ENCODE measurements around the gene HAGHL. TPM values are rescaled to one million over a fixed set of nuclear protein-coding genes. Genes with fewer than 3 reads are reported as not detected.

HAGHL gene
- total RNA-seq, 1 donor: 10.6 TPM

DNA sequence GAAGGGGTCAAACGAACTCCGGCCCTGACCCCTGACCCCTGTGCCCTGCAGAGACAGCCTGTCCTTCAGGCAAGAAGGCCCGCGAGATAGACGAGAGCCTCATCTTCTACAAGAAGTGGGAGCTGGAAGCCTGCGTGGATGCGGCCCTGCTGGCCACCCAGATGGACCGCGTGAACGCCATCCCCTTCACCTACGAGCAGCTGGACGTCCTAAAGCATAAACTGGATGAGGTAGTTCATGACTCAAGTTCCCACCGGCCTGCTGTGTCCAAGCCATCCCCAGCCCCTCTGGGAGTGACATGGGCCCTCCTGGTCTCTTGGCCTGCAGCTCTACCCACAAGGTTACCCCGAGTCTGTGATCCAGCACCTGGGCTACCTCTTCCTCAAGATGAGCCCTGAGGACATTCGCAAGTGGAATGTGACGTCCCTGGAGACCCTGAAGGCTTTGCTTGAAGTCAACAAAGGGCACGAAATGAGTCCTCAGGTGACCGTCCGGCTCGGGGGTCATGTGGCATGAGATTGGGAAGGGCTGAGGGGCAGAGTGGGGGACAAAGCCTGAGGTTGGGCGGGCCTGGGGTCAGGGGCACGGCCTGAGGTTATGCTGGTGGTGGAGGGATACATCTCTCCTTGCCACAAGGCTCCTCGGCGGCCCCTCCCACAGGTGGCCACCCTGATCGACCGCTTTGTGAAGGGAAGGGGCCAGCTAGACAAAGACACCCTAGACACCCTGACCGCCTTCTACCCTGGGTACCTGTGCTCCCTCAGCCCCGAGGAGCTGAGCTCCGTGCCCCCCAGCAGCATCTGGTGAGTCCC is 39.3 kb downstream of the HAGHL start:
- no peak overlapping the region for H3K4me3 ChIP-seq (ENCODE audit: low read depth, low read length)
- DNase-seq (ENCODE audit: low read depth): no peak

GRCh38 chr16:766820-767640 is 40.1 kb downstream of the HAGHL start:
- TF ChIP-seq, protein P1, sequence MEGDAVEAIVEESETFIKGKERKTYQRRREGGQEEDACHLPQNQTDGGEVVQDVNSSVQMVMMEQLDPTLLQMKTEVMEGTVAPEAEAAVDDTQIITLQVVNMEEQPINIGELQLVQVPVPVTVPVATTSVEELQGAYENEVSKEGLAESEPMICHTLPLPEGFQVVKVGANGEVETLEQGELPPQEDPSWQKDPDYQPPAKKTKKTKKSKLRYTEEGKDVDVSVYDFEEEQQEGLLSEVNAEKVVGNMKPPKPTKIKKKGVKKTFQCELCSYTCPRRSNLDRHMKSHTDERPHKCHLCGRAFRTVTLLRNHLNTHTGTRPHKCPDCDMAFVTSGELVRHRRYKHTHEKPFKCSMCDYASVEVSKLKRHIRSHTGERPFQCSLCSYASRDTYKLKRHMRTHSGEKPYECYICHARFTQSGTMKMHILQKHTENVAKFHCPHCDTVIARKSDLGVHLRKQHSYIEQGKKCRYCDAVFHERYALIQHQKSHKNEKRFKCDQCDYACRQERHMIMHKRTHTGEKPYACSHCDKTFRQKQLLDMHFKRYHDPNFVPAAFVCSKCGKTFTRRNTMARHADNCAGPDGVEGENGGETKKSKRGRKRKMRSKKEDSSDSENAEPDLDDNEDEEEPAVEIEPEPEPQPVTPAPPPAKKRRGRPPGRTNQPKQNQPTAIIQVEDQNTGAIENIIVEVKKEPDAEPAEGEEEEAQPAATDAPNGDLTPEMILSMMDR (IDR thresholded peaks at IDR 0.05; ENCODE audit: insufficient read depth, low read length): no peak
- no peak overlapping the region for H3K4me3 ChIP-seq (ENCODE audit: low read depth, low read length)
- DNase-seq (ENCODE audit: low read depth): no peak

More for the DNA sequence above, 39.3 kb downstream of the HAGHL start:
- TF ChIP-seq, protein P1 (IDR thresholded peaks at IDR 0.05; ENCODE audit: insufficient read depth, low read length): no peak

GRCh38 chr16:767743-768235 is 40.9 kb downstream of the HAGHL start:
- H3K4me3 ChIP-seq (ENCODE audit: low read depth, low read length): no peak overlapping the region
- TF ChIP-seq, protein P1 (IDR thresholded peaks at IDR 0.05; ENCODE audit: insufficient read depth, low read length): no peak
- no peak for DNase-seq (ENCODE audit: low read depth)

DNA sequence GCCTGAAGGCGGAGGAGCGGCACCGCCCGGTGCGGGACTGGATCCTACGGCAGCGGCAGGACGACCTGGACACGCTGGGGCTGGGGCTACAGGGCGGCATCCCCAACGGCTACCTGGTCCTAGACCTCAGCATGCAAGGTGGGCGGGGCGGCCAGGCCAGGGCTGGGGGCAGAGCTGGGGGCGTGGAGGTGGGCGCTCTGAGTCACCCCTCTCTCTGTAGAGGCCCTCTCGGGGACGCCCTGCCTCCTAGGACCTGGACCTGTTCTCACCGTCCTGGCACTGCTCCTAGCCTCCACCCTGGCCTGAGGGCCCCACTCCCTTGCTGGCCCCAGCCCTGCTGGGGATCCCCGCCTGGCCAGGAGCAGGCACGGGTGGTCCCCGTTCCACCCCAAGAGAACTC is 41.5 kb downstream of the HAGHL start:
- H3K4me3 ChIP-seq (ENCODE audit: low read depth, low read length): no peak overlapping the region
- TF ChIP-seq, protein P1 (IDR thresholded peaks at IDR 0.05; ENCODE audit: insufficient read depth, low read length): no peak
- no peak for DNase-seq (ENCODE audit: low read depth)

DNA sequence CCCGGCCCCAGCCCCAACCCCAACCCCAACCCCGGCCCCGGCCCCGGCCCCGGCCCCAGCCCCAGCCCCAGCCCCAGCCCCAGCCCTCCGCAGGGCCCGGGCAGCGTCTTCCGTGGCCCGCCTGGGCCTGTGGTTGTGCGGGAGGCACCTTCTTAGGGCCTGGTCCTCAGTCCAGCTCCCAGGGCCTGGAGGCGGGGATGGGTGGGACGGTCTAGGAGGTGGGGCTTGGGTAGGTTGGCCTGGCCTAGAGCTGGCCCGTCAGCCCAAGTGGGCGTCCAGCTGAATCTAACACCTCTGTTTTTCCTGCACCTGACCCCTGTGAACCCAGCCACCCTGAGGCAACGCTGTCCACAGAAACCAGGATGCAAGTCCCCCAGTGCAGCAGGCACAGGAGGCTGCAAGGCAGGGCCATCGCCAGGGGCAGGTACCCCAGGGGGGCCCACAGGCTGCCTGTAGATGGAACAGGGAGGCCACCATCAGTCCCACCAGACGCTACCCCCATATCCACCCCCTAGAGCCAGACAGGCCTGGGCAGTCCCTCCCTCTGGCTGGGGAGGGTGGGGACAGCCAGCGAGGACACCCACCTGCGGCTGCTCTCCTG is 42.4 kb downstream of the HAGHL start:
- no peak overlapping the region for H3K4me3 ChIP-seq (ENCODE audit: low read depth, low read length)
- DNase-seq (ENCODE audit: low read depth): no peak
- TF ChIP-seq, protein P1 (IDR thresholded peaks at IDR 0.05; ENCODE audit: insufficient read depth, low read length): no peak

DNA sequence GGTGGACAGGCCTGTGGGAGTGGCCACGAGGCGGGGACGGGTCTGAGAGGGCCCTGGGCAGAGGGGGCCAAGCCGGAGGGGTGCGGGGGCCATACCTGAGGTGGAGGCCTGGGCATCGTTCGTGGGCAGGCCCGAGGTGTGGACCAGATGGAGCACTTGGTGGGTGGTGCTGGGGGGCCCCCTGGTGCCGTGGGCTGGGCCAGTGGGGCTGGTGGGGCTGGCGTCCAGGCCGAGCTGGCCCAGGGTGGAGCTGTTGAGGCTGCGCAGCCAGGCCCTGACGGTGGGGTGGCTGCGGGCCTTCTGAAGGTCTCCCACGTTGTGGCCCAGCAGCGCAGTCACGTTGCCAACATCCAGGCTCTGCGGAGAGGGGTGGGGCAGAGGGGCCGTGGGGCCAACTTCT is 43.0 kb downstream of the HAGHL start:
- DNase-seq (ENCODE audit: low read depth): no peak
- TF ChIP-seq, protein P1 (IDR thresholded peaks at IDR 0.05; ENCODE audit: insufficient read depth, low read length): no peak
- no peak overlapping the region for H3K4me3 ChIP-seq (ENCODE audit: low read depth, low read length)

Measured in fibroblast of the aortic adventitia (primary cell).